ENCODE data around the gene ZNG1F. TPM values are rescaled to one million over a fixed set of nuclear protein-coding genes. Genes with fewer than 3 reads are reported as not detected.
A peak's percentile ranks its signal among the peaks of the same experiment; 100 is the strongest.
"Not testable (repeated sequence)": the region's sequence is repeated elsewhere in the genome, so short reads cannot be mapped to it uniquely, and the experiment has no call there.

ZNG1F gene
- 10 to 100 TPM in 1 of 2 experiments, 1 to 10 TPM in 1; 7.3 to 11.8 TPM for total RNA-seq

DNA sequence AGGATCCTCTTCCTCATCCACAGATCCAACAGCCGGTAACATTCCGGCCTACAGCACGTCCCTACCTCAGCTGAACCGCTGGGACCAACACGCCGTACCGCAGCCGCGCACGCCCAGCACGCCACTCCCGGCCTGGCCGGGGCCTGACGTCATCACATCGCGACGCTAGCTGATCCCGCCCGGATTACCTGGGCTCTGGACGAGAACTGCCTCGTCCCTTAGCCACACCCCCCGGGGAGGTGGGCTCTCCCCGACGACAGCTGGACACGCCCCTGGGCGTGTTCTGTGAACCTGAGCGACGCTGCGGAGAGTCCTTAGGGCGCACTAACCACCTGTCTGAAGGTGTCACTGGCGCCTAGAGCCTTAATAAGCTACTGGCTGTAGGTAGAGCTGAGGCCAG, at the start of gene ZNG1F:
ZNG1F (minus strand) TSS at position 101 of the 400 bp plus-strand sequence; CDS start at position 42, 59 bp downstream.
- H3K27ac Mint-ChIP-seq; H3K4me1 Mint-ChIP-seq; H3K4me3 Mint-ChIP-seq; DNase-seq; H3K27me3 Mint-ChIP-seq; H3K9me3 Mint-ChIP-seq (ENCODE audit: low read depth); intact Hi-C loops (cut with DNase I, micrococcal nuclease); POLR2A ChIA-PET; H3K36me3 Mint-ChIP-seq (ENCODE audit: low read depth); ATAC-seq; CTCF ChIA-PET: not testable (repeated sequence)

DNA sequence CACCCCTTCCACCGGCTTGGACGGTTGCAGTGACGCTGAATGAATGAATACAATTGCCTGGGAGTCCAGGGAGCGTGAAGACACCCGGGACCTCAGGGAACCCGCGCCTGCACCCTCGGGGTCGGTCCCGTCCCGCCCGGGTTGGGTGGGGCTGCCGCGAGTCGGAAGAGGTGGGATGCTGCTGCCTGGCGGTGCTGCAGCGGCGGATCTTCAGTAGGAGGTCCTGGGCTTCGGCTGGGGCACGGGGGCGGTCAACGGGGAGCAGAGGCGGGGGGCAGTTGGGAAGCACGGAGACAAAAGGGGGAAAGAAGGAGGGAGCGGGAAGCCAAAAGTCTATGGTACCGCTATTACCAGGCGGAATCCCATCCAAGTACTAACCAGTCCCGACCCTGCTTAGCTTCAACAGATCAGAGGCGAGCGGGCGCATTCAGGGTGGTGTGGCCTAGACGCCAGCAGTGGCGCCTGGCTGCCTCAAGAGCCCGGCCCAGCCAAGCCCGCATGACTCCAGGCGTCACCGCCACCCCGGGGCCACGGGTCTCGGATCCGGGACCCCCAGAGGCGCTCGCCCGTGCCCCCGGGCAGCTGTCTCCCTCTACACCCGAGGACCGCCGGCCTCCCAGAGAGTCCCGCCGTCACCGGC, 48.1 kb upstream of the ZNG1F start:
- H3K9me3 Mint-ChIP-seq (ENCODE audit: low read depth), result peaks cover 23% of the 10 kb centered on the region
- CTCF ChIA-PET; H3K4me3 Mint-ChIP-seq; H3K4me1 Mint-ChIP-seq; H3K27ac Mint-ChIP-seq; ATAC-seq; H3K27me3 Mint-ChIP-seq; POLR2A ChIA-PET; H3K36me3 Mint-ChIP-seq (ENCODE audit: low read depth); intact Hi-C loops (cut with DNase I, micrococcal nuclease): not testable (repeated sequence)
- peak; percentile 50 for DNase-seq

GRCh38 chr9:41236486-41237109, 47.5 kb upstream of the ZNG1F start:
- H3K27ac Mint-ChIP-seq; H3K4me1 Mint-ChIP-seq; H3K36me3 Mint-ChIP-seq (ENCODE audit: low read depth); CTCF ChIA-PET; ATAC-seq; intact Hi-C loops (cut with DNase I, micrococcal nuclease); DNase-seq; H3K27me3 Mint-ChIP-seq; POLR2A ChIA-PET; H3K4me3 Mint-ChIP-seq: not testable (repeated sequence)
- peaks cover 23% of the 10 kb centered on the region for H3K9me3 Mint-ChIP-seq (ENCODE audit: low read depth)

DNA sequence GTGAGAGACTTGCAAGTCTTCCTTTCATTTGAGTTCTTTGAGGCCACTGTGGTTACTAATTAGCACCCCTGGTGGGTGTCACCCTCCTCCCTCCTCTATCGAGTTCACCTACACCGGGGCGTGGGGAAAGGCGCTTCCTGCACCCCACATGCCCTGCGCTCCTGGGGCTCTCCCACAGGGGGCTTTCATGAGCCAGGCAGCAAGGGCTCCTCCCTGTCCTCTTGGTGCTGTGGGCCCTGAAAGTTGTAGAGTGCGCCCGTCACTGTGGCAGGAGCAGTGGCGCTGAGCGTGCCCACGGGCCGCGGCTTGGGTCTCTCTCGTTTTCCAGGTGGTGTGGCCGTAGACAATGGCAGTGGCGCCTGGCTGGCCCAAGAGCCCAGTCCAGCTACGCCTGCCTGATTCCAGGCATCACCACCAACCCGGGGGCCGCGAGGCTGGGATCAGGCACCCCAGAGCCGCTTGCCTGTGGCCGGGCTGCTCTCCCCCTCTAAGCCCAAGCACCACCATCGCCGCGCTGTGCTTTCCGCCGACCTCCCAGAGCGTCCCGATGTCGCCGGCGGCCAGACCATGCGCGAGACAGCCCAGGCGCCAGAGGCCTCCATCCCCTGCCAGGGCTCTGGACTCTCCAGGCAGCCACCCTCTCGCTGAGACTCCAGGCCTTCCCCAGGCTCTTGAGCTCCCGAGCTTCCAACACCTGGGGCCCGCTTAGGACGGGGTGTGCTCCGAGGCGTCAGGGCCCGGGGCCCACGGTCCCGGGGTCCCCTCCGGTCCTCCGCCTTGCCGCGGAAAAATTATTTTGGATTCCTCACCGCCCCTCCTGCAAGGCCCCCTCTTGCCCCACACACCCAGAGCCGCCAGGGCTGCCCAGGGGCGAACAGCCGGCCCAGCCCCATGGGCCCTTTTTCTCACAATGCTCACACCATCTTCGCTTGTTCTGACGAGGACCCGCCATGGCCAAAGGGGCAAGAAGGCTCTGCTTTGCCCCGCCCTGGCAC, 46.0 kb upstream of the ZNG1F start:
- H3K36me3 Mint-ChIP-seq (ENCODE audit: low read depth); intact Hi-C loops (cut with DNase I, micrococcal nuclease); POLR2A ChIA-PET; CTCF ChIA-PET; H3K27me3 Mint-ChIP-seq; H3K27ac Mint-ChIP-seq; H3K4me3 Mint-ChIP-seq; H3K4me1 Mint-ChIP-seq: not testable (repeated sequence)
- H3K9me3 Mint-ChIP-seq (ENCODE audit: low read depth), result peaks cover 18% of the 10 kb centered on the region
- ATAC-seq (peak; percentile 73), DNase-seq (peak; percentile 58)

DNA sequence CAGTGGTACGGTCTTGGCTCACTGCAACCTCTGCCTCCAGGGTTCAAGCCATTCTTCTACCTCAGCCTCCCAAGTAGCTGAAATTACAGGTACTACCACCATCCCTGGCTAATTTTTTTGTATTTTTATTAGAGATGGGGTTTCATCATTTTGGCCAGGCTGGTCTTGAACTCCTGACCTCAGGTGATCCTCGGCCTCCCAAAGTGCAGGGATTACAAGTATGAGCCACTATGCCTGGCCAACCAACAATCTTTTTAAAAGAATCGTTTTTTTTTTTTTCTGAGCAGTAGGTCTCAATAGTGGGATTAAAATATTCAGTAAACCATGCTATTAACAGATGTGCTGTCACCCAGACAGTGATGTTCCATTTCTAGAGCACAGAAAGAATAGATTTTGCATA, 45.1 kb upstream of the ZNG1F start:
- H3K4me1 Mint-ChIP-seq, POLR2A ChIA-PET, H3K4me3 Mint-ChIP-seq: not testable (repeated sequence)

GRCh38 chr9:41232326-41232725, 43.2 kb upstream of the ZNG1F start:
- H3K27me3 Mint-ChIP-seq; POLR2A ChIA-PET; H3K9me3 Mint-ChIP-seq (ENCODE audit: low read depth); H3K4me1 Mint-ChIP-seq; ATAC-seq; H3K4me3 Mint-ChIP-seq; intact Hi-C loops (cut with DNase I, micrococcal nuclease); H3K36me3 Mint-ChIP-seq (ENCODE audit: low read depth); H3K27ac Mint-ChIP-seq; CTCF ChIA-PET: not testable (repeated sequence)
- DNase-seq, result peak; percentile 16

More for the DNA sequence above, 45.1 kb upstream of the ZNG1F start:
- DNase-seq; H3K27ac Mint-ChIP-seq; H3K36me3 Mint-ChIP-seq (ENCODE audit: low read depth); intact Hi-C loops (cut with DNase I, micrococcal nuclease); ATAC-seq; CTCF ChIA-PET; H3K27me3 Mint-ChIP-seq: not testable (repeated sequence)
- peaks cover 14% of the 10 kb centered on the region for H3K9me3 Mint-ChIP-seq (ENCODE audit: low read depth)

DNA sequence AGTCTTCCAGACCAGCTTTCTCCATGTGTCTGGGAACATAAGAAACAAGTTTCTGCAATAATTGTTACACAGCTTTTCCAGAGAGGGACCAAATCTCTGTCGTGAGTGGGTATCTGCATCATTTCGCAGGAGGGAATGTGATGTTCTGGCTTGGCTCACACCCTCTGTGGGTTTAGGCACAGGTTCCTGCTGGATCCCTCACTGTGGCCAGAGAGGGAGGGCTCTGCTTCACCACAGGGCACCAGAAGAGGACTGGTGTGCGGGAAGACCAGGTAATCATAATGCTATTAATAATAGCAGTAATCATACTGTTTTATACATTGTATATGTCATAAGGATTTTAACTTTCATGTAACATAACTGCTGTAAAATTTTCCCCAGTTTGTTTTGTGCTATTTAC, 41.3 kb upstream of the ZNG1F start:
- H3K27ac Mint-ChIP-seq; H3K4me1 Mint-ChIP-seq; ATAC-seq; H3K4me3 Mint-ChIP-seq; intact Hi-C loops (cut with DNase I, micrococcal nuclease); DNase-seq; POLR2A ChIA-PET; CTCF ChIA-PET; H3K9me3 Mint-ChIP-seq (ENCODE audit: low read depth); H3K27me3 Mint-ChIP-seq; H3K36me3 Mint-ChIP-seq (ENCODE audit: low read depth): not testable (repeated sequence)

DNA sequence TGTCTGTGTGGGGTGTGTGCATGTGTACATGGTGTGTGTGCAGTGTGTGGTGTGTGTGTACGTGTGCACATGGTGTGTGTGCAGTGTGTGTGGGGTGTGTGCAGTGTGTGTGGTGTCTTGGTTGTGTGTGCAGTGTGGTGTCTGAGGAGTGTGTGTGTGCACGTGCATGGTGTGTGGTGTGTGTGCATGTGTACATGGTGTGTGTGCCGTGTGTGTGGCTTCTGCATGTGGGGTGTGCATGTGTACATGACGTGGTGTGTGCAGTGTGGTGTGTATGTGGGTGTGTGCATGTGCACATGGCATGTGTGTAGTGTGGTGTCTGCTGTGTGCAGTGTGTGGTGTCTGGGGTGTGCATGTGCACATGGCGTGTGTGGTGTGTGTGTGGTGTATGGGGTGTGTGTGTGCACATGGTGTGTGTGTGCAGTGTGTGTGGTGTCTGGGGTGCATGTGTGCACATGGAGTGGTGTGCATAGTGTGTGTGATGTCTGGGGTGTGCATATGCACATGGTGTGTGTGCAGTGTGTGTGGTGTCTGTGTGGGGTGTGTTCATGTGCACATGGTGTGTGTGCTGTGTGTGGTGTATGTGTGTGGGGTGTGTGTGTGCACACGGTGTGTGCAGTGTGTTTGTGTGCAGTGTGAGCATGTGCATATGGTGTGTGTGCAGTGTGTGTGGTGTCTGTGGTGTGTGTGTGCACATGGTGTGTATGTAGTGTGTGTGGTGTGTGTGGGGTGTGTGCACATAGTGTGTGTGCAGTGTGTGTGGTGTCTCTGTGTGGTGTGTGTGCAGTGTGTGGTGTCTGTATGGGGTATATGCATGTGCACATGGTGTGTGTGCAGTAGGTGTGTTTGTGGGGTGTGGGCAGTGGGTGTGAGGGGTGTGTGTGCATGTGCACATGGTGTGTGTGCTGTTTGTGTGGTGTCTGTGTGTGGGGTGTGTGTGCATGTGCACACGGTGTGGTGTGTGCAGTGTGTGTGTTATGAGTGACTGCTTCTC, 40.6 kb upstream of the ZNG1F start:
- Mint-ChIP-seq H3K4me1 (no peaks in the 10 kb centered on the region), H3K36me3 (ENCODE audit: low read depth) (no peaks in the 10 kb centered on the region), H3K27ac (no peak overlapping the region), H3K4me3 (no peak overlapping the region), H3K27me3 (peaks cover 2% of the 10 kb centered on the region), H3K9me3 (ENCODE audit: low read depth) (peaks cover under 1% of the 10 kb centered on the region)
- ATAC-seq (peak; percentile 42), DNase-seq (no peak)
- CTCF ChIA-PET, result no interaction called here
- intact Hi-C loops (cut with DNase I, micrococcal nuclease), result no loop called here
- POLR2A ChIA-PET, result no interaction called here

GRCh38 chr9:41219831-41220230, 30.7 kb upstream of the ZNG1F start:
- H3K9me3 Mint-ChIP-seq (ENCODE audit: low read depth); intact Hi-C loops (cut with DNase I, micrococcal nuclease); H3K4me3 Mint-ChIP-seq; H3K36me3 Mint-ChIP-seq (ENCODE audit: low read depth); H3K4me1 Mint-ChIP-seq; POLR2A ChIA-PET; H3K27me3 Mint-ChIP-seq; ATAC-seq; CTCF ChIA-PET; H3K27ac Mint-ChIP-seq; DNase-seq: not testable (repeated sequence)

GRCh38 chr9:41188439-41188838, 678 bp downstream of the ZNG1F start:
- H3K36me3 Mint-ChIP-seq (ENCODE audit: low read depth); intact Hi-C loops (cut with DNase I, micrococcal nuclease); DNase-seq; H3K27ac Mint-ChIP-seq; H3K27me3 Mint-ChIP-seq; H3K4me1 Mint-ChIP-seq; H3K4me3 Mint-ChIP-seq; H3K9me3 Mint-ChIP-seq (ENCODE audit: low read depth); POLR2A ChIA-PET; CTCF ChIA-PET; ATAC-seq: not testable (repeated sequence)

DNA sequence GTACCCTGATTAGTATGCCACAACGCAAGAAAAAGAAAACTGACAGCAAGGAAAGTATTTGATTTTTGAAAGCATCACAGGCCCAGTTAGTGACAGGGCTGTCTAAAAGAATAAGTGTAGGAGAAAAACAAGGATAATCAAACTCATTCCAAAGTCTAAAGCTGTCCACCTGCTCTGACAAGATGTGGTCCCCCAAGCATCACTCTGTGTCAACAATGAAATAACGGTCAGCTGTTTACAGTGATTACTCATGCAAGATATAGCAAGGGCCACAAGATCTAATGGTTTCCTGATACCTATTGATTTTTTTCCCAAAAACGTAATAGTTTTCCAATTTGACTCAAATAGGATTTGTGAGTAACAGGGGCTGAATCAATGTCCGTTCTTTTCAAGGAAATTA, 14.1 kb downstream of the ZNG1F start:
- H3K4me3 Mint-ChIP-seq; H3K27ac Mint-ChIP-seq; H3K36me3 Mint-ChIP-seq (ENCODE audit: low read depth); DNase-seq; H3K9me3 Mint-ChIP-seq (ENCODE audit: low read depth); H3K27me3 Mint-ChIP-seq; intact Hi-C loops (cut with DNase I, micrococcal nuclease); POLR2A ChIA-PET; CTCF ChIA-PET; H3K4me1 Mint-ChIP-seq; ATAC-seq: not testable (repeated sequence)
